Right renal cortex interstitium (tissue), 3 donors: Measurements from ENCODE around the gene SLC2A14. TPM values are rescaled to one million over a fixed set of nuclear protein-coding genes. Genes with fewer than 3 reads are reported as not detected.
A peak's percentile ranks its signal among the peaks of the same experiment; 100 is the strongest.
"Not testable (repeated sequence)": the region's sequence is repeated elsewhere in the genome, so short reads cannot be mapped to it uniquely, and the experiment has no call there.

Experiments used
- DNase-seq, 3 donors: peaks; one replicate each; pipeline ENCODE4 v3.0.0-alpha.2; 2013; ENCODE audit warnings: low read depth in 3 of 3, low spot score in 2 of 3
- polyA plus RNA-seq, 3 donors: library from polyadenylated mRNA; unstranded; fragments of 120-200 nt; gene quantifications; one replicate each; pipeline ENCODE4 v1.2.1, GENCODE V29; 2013; ENCODE audit not compliant: insufficient read length in 3 of 3

SLC2A14 gene
- polyA plus RNA-seq, 3 donors = 0.28 to 0.40 (median 0.35) TPM

DNA sequence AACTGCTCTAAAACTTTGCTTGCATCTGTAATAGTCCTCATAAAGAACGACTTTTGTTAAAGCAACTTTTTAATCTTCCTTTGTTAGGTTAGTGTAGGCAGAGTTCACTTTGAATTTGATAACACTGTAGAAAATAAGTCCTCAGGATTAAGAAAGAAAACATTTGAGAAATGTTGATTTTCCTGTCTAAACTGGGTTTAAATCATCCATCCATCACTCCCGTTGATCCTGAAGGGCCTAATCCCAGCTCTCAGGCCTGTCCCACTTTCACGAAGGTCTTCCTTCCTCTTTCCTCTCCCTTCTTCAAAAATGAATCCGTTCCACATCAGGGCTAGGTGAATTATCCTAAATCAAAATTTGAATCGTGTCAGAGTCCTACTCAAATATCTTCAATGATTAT lies 36.9 kb downstream of the SLC2A14 start:
- no peak for DNase-seq

- DNase-seq = no peak
Observed at GRCh38 chr12:7835116-7835515, 37.6 kb downstream of the SLC2A14 start.

DNA sequence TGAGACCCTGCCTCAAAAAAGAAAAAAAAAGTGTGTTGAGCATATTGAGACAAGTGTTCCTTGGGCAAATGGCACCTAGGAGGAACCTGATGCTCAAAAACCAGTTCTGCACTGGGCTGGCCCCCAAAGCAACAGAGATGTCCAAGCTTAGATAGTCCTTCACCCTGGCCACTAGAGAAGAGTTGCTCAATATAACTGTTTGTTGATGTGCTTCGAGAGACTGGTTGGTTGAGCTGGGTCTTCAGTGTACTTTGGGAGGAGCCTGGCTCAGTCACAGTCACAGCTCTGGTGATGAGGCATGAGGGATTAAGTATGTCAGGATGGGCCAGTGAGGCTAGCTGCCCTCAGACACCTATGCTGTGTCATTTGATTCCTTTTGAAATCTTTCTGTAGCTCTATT lies 38.0 kb downstream of the SLC2A14 start:
- no peak for DNase-seq

DNA sequence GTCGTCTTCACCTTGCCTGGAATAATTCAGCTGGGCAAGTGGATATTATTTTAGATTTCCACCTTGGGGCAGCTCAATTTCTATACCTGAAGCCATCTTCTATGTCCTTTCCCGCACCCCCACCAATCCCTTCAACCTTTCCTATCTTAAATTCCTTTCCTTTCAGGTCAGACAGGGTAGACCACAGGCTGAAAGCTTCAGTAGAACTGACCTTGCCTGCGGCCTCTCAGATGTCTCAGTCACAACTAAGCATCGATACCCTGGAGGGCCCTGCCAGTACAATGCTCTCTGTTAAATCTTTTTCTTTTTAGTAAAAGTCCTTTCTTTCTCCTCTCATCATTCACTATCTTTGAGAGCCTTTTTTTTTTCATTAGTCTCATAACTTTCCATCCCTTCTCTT lies 38.9 kb downstream of the SLC2A14 start:
- no peak for DNase-seq

DNA sequence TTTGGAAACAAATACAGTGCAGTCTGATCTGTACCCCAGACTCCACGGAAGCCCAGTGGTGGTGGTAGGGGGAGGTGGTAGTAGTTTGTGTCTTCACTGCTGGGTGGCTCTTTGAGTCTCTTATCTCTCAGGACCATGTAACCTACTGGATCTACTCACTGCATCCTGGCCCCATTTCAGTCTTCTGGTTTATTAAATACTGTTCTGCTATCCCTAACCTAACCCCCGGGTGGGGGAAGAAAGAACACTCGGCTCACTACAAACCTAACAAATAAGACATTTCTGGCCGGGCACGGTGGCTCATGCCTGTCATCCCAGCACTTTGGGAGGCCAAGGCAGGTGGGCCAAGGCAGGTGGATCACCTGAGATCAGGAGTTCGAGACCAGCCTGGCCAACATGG lies 39.5 kb downstream of the SLC2A14 start:
- not testable (repeated sequence) for DNase-seq

DNA sequence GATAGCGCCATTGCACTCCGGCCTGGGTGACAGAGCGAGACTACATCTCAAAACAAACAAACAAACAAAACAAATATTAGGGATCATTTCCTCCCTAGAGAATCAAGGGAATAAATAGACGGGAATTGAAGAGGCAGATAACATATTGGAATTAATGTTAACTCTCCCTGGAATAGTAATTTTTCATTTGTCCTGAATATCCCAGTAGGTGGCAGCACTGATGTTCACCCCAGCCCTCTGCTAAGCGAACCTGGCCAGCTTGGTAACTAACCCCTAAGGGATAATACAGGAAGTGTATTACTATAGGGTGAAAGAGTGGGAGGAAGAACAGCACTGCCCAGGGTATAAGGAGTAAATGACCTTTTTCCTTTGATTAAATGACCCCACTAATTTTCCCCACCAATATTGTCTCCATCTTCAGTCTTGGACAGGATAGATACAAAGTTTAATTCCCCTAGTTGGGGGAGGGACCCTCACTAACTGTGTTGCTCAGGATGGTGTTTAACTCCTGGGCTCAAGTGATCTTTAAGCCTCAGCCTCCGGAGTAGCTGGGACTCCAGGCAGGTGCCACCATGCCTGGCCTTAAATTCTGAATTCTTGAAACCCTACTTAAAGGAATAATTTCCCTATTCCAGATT lies 40.5 kb downstream of the SLC2A14 start:
- peak in 1 of 3 donors; percentile 13 for DNase-seq

GRCh38 chr12:7829737-7830136 lies 43.0 kb downstream of the SLC2A14 start:
- not testable (repeated sequence) for DNase-seq

DNA sequence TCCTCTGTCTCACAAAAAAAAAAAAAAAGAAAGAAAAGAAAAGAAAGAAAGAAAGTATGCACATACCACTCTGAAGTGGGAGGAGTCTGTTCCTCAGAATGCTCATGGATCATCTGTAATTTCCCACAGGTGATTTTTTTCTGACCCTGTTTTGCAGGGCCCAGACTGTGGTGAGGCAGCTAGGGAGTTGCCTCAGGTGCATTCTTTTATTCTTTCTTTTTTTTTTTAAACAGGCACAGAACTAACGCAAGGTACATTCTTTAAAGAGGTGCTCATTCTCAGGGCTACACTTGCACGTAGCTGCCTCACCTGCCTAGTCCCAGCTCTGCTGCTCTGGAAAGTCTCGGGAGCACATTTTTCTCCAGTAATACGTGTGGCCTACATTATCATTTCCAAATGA lies 47.0 kb downstream of the SLC2A14 start:
- DNase-seq = not testable (repeated sequence)

DNA sequence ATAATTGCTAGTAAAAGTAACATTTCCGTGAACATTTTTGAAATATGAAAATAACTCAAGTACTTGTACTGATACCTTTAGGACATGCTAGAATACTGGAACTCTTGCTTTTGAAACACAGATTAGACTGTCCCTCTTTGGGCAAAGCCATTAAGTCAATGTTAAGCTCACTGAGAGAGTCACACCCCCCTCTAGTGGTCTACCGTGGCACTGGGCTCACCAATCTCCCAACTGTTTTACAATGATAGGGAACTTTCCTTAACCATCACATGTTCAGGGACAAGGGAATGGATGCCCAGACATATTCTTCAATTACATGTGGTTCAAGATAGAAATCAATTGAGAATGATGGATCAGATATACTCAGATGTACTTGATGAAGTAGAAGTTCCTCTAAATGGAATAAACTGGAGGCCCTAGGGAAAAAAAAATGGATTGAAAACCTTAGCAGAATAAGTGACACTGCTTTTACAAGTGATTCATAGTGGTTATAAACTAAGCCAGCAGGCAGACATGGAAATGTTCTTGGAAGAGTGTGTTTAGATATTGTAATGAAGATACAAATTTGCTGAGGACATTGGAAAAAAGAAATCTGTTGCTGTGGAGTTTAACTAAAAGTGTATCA lies 65.7 kb downstream of the SLC2A14 start:
- peak; percentile 18 to 46 (median 41) for DNase-seq

GRCh38 chr12:7806319-7806718 lies 66.4 kb downstream of the SLC2A14 start:
- DNase-seq = not testable (repeated sequence)

GRCh38 chr12:7801460-7801859 lies 71.3 kb downstream of the SLC2A14 start:
- no peak for DNase-seq

- DNase-seq = not testable (repeated sequence)
Observed at GRCh38 chr12:7798750-7799308, 73.9 kb downstream of the SLC2A14 start.

- DNase-seq = no peak
Observed at GRCh38 chr12:7797698-7798398, 74.9 kb downstream of the SLC2A14 start.

DNA sequence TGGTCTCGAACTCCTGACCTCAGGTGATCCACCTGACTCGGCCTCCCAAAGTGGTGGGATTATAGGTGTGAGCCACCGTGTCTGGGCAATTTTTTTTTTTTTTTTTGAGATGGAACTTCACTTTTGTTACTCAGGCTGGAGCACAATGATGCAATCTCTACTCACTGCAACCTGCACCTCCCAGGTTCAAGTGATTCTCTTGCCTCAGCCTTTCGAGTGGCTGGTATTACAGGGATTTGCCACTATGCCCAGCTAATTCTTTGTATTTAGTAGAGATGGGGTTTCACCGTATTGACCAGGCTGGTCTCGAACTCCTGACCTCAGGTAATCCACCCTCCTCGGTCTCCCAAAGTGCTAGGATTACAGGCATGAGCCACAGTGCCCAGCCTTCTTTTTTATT lies 75.4 kb downstream of the SLC2A14 start:
- not testable (repeated sequence) for DNase-seq

- no peak for DNase-seq
Observed at GRCh38 chr12:7793211-7793610, 79.5 kb downstream of the SLC2A14 start.

DNA sequence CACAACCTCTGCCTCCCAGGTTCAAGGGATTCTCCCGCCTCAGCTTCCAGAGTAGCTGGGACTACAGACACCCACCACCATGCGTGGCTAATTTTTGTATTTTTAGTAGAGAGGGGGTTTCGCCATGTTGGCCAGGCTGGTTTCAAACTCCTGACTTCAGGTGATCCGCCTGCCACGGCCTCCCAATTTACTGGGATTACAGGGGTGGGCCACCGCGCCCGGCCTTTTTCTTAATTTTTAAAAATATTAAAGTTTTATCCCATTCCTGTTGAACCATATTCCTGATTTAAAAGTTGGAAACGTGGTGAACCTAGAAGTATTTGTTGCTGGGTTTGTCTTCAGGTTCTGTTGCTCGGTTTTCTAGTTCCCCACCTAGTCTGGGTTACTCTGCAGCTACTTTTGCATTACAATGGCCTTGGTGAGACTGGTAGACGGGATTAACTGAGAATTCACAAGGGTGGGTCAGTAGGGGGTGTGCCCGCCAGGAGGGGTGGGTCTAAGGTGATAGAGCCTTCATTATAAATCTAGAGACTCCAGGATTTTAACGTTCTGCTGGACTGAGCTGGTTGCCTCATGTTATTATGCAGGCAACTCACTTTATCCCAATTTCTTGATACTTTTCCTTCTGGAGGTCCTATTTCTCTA lies 83.7 kb downstream of the SLC2A14 start, which contains the start of gene NANOG:
Gene NANOG (plus strand): TSS at position 519 of the 645 bp plus-strand sequence. CDS start 213 bp downstream, outside the sequence.
- DNase-seq = not testable (repeated sequence)

GRCh38 chr12:7788294-7788660 lies 84.4 kb downstream of the SLC2A14 start:
- DNase-seq = no peak

DNA sequence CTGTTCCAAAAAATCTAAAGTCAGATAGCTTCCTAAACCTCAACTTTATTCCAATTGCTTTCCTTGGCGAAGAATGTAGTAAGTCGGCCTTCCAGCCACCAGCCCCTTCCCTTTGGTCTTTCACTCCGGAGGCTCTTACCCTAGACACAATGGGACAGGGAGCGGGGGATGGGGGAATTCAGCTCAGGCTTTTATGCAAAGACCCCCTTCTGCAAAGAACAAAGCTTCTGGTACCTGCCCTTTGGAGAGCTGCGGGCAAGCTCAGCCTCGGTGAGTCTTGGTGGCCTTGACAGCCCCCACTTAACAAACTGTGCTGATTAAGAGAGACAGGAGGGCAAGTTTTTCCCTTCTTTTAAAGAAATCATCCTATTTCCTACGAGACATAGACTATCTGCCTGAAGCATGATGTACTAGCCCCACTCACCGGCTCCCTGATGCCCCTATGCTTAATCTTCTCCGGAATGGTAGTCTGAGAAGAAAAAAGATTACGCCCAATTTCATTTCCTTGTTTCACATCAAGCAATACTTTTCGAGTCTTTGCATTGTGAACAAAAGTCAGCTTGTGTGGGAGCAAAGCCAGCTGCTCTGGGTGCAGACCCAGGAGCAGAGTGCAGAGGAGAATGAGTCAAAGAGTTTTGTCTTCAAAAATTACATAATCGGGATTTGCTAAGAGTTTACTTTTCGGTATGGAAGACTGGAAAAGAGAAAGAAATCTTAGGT lies 85.0 kb downstream of the SLC2A14 start:
- no peak for DNase-seq

GRCh38 chr12:7784701-7785100 lies 88.0 kb downstream of the SLC2A14 start:
- no peak for DNase-seq

DNA sequence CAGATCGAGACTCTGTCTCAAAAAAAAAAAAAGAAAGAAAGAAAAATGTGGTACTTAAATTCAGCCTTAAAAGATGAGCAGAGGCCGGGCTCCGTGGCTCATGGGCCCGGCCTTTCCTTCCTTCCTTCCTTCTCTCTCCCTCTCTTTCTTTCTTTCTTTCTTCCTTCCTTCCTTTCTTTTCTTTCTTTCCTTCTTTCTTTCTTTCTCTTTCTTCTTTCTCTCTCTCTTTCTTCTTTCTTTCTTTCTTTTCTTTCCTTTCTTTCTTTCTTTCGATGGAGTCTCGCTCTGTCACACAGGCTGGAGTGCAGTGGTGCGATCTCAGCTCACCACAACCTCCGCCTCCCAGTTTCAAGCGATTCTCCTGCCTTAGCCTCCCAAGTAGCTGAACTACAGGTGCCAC lies 89.3 kb downstream of the SLC2A14 start:
- not testable (repeated sequence) for DNase-seq
